BJ (cell line): ENCODE measurements around the gene ROR2. TPM values are rescaled to one million over a fixed set of nuclear protein-coding genes. Genes with fewer than 3 reads are reported as not detected.

ENCODE experiments used
- CTCF ChIA-PET: fragments of 350-600 bp; formaldehyde crosslinking; extraction: SDS; loops from one replicate; lab custom pipeline; 2021; ENCODE audit warnings: antibody characterized with exemption, inconsistent platforms; lab: Yijun Ruan, JAX
- POLR2A ChIA-PET: fragments of 300-600 bp; sonication (Branson Sonifier 250); formaldehyde crosslinking; extraction: SDS; loops from one replicate; lab custom pipeline; 2021; ENCODE audit warnings: antibody characterized with exemption; lab: Charles Lee
- DNase-seq: peaks from one replicate; pipeline ENCODE4 v3.0.0-alpha.2; 2011; ENCODE audit warnings: low read depth
- H3K27me3 ChIP-seq: 2 replicates; pipeline ENCODE4 v1.6.0; 2011; ENCODE audit warnings: low read length; ENCODE audit not compliant: control insufficient read depth, insufficient read depth
- H3K36me3 ChIP-seq: 2 replicates; pipeline ENCODE4 v1.5.1; 2011; ENCODE audit warnings: low read length; ENCODE audit not compliant: control insufficient read depth, insufficient read depth
- H3K4me3 ChIP-seq: 2 replicates; pipeline ENCODE4 v1.5.1; 2011; ENCODE audit warnings: low read depth, mild to moderate bottlenecking, control low read depth, low read length
- polyA plus RNA-seq: library from polyadenylated mRNA; depleted of rRNA; stranded (reverse); fragments of >200 nt; gene quantifications from 2 replicates; pipeline ENCODE4 v1.2.3, GENCODE V29; 2011
- TF ChIP-seq, protein P1 (sequence below): IDR thresholded peaks from 2 replicates; pipeline ENCODE4 v1.5.1; 2011; ENCODE audit warnings: low read depth, mild to moderate bottlenecking, control low read depth, inconsistent platforms, low read length, moderate library complexity; ENCODE audit not compliant: insufficient read depth

ROR2 gene
- polyA plus RNA-seq, 1 experiment = 1.1 TPM

DNA sequence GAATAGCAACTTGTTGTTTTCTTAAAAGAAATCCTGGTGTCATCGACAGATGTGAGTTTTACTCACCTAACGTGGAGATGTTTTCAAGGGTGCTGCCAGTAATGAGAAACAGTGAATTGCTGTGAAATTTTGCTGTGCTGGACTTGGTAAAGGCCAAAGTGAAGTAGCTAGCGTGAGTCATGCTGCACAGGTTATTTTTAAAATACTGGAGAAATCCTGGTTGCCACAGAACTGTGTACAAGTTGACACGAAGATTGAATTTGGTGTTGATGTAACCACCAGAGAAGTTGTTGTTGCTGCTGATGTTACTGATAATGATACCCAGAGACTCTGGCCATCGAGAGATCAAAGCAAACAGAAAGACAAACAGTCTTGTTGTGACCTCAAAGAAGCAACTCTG is 338.4 kb downstream of the ROR2 start:
- CTCF ChIA-PET = no interaction called here
- POLR2A ChIA-PET = no interaction called here
- DNase-seq = no peak
- Histone ChIP-seq H3K36me3 (no peaks in the 10 kb centered on the region), H3K4me3 (no peak overlapping the region), H3K27me3 (no peaks in the 10 kb centered on the region)
- TF ChIP-seq, protein P1, sequence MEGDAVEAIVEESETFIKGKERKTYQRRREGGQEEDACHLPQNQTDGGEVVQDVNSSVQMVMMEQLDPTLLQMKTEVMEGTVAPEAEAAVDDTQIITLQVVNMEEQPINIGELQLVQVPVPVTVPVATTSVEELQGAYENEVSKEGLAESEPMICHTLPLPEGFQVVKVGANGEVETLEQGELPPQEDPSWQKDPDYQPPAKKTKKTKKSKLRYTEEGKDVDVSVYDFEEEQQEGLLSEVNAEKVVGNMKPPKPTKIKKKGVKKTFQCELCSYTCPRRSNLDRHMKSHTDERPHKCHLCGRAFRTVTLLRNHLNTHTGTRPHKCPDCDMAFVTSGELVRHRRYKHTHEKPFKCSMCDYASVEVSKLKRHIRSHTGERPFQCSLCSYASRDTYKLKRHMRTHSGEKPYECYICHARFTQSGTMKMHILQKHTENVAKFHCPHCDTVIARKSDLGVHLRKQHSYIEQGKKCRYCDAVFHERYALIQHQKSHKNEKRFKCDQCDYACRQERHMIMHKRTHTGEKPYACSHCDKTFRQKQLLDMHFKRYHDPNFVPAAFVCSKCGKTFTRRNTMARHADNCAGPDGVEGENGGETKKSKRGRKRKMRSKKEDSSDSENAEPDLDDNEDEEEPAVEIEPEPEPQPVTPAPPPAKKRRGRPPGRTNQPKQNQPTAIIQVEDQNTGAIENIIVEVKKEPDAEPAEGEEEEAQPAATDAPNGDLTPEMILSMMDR = no peak

DNA sequence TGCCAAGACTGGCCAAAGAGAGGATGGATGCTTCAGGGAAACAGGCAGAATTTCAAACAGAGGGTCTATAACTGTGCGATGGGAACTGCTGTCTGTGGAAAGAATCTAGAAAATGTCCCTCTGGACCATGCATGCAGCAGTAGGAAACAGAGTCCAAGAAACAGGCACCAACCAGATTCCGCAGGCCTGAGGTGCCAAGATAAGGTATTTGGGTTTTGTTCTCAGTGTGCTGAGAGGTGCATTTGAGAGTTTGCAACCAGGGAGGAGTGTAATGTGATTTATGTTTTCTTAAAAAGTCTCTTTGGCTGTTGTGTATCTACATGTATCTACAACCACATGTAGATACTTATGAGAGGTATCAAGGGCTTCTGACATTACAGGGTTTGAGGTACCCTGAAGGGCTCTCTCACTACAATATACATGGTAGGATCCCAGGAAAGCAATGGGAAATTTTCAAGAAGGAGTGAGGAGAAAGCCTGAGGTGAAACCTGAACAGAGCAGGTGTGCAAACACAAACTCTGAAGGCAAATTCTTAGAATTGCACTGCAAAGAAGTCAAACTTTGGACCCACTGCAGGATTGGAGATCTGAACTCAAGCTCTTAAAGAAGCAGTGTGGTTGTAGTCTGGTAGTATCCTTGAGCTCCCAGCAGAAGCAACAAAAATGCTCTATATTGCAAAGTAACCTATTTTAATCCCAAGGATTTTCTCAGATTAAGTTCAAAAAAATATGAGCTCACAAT is 343.6 kb downstream of the ROR2 start:
- H3K4me3 ChIP-seq = no peak overlapping the region
- ChIA-PET POLR2A (no interaction called here), CTCF (no interaction called here)
- DNase-seq = no peak
- H3K36me3 ChIP-seq = no peaks in the 10 kb centered on the region
- no peaks in the 10 kb centered on the region for H3K27me3 ChIP-seq
- TF ChIP-seq, protein P1 = no peak

DNA sequence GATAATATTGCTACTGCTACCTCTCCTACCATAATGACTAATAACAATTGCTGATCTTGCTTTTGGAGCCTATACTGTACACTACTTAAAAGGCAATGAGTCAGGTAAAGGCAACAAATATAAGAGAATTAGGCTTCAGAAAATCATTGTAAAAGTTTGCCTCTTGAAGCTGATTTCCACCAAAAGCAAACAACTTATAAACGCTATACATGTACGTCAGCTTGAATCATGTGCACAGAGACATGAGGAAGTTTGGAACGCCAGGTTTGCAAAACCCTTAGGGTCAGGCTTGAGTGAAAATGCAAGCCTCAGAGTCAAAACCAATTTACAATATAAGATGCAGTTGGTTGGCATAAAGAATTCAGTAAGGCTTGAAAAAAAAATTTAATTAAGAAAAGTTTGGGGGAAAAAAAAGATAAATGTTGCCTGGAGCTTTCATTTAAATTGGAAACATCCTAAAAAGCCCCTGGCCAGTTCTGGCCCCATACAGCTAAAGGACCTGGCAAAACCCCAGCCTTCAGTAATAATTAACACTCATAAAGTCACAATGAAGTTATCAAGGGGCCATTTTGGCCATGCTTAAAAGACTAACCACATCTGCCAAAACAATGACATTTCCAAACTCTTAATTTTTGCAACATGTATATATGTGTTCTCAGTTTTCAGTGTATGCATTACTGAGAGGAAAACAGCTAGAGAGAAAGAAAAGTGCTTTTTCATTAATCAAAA is 345.4 kb downstream of the ROR2 start:
- TF ChIP-seq, protein P1 = no peak
- CTCF ChIA-PET = interaction anchor here (0.7 kb wide), 1 partner anchor 692 kb away, joined by 3 read pairs; no protein-coding TSS in a partner anchor
- POLR2A ChIA-PET = no interaction called here

DNA sequence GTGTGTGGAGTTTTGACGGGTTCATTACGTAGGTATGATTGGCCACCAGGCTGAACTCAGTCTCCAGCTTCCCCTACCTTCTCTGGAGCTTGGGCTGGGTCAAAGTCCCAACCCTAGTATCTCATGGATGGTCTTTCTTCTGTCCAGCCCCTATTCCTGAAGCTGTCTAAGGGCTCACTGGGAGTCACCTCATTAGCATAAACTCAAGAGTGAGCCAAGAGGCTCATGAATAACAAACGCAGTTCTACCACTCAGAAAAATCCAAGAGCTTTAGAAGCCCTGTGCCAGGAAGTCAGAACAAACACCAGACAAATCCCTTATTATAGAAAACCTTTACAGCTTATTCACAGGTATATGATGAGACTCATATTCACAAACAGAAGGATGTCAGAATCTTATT is 346.1 kb downstream of the ROR2 start:
- ChIA-PET CTCF (interaction anchor here (0.7 kb wide), 1 partner anchor 691 kb away, joined by 3 read pairs; no protein-coding TSS in a partner anchor), POLR2A (no interaction called here)
- no peak overlapping the region for H3K4me3 ChIP-seq

More for the DNA sequence above, 345.4 kb downstream of the ROR2 start:
- no peaks in the 10 kb centered on the region for H3K27me3 ChIP-seq
- DNase-seq = no peak
- H3K4me3 ChIP-seq = no peak overlapping the region
- H3K36me3 ChIP-seq = no peaks in the 10 kb centered on the region

DNA sequence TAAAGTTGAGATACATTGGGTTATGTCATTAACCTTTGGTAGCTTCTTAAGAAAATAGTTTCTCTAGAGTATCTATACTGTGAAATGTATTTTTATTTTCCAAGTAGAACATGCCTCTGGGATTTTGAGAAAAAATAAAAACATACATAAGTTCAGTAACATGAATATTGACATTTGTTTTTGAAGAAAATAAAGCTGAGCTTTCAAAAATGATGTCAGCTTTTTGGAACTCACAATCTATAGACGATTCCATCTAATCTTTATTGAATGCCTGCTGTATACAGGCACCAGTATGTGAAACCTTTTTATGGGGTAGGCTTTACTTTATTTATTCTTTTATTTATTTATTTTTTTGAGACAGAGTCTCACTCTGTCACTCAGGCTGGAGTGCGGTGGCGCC is 350.5 kb downstream of the ROR2 start:
- H3K4me3 ChIP-seq = no peak overlapping the region
- TF ChIP-seq, protein P1 = no peak
- CTCF ChIA-PET = no interaction called here
- no peak for DNase-seq
- POLR2A ChIA-PET = no interaction called here
- H3K36me3 ChIP-seq = no peaks in the 10 kb centered on the region
- 0 out of 2 replicates have a peak, but pooled peaks cover 2% of the 10 kb centered on the region for H3K27me3 ChIP-seq

More for the DNA sequence above, 346.1 kb downstream of the ROR2 start:
- no peaks in the 10 kb centered on the region for H3K36me3 ChIP-seq
- TF ChIP-seq, protein P1 = no peak
- no peak for DNase-seq
- no peaks in the 10 kb centered on the region for H3K27me3 ChIP-seq
